Measurements from ENCODE around the gene NR2E1.

The NR2E1 gene

DNA sequence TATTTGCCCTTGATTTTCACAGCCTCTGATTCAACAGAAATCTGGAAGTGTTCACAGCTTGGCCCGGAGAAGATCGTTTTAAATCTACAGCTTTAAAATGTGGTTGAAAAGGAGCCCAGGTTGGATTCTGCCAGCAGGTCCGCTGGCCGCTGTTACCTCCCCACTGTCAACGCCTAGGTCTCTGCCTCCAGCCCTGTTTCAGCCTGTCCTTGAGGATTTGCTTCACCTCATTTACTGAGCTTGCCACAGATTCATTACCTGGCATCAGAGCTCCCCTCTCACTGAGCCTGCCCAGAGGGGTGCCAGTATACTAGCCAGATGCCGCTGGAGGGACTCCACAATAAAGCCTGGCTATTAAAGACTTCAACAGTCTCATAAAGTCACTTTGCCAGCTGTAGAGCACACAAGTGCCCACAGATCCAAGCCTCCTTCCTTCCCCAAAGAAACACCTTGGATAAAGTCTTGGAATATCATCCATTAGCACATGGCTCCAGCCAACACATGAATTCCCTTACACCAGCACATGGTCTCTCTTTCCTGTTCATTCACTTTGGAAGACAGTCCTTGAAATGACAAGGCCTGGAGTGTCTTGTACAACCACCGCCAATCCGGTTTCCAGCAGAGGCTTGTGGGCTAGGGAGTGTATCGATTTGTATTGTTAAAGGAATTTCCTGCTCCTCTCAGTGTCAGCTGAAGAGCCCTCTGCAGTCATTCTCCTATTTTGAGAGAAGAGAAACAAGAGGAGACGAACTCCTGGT, 9.5 kb upstream of the NR2E1 start:
- DNase-seq (ENCODE audit: low read depth) = no peak

DNA sequence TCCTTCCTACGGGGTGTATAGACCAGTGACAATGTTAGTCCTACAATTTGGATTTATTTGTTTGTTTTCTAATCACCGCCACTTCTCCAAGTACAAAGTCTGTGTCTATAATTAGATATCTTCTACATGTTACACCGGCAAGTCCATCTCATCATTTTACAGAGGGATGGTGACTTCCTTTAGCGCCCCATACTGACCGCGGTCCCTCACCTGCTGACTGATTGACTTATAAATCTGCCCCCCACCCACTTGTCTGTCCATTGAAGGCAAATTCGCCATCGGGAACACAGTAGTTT, 8.9 kb upstream of the NR2E1 start:
- no peak for DNase-seq (ENCODE audit: low read depth)

DNA sequence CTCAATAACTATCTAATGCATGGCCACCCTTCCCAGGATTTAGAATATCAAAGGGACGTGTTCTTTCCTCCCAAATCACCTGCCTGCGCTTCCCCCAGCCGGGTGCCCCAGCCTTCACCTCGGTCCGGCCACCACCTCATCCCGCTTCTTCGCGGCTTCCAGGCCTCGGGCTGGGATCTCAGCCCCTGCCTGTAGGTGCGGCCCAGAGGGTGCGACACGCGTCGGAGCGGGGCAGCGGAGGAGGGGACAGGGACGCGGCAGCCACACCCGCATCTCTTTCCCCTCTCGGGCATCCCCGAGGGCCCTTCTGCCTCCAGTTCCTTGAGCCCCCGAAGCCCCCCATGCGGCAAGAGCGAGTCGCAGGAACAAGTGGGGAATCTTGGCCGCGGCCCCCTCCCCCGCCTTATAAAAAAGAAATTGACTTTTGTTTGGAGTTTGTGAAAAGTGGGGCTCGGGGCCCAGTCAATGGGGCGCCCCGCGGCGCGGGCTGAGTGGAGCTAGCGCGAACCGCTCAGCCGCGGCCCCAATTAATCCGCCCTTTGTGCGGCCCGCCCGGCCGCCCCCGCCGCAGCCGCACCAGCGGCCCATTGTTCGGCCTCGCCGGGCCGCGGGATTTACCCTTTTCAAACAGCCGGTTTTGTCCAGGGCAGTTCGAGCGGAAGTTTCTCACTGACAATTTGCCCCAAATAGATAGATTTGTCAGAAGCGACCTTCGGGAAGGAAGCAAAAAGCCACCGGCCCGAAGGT, 8.4 kb upstream of the NR2E1 start:
- DNase-seq (ENCODE audit: low read depth) = no peak

DNA sequence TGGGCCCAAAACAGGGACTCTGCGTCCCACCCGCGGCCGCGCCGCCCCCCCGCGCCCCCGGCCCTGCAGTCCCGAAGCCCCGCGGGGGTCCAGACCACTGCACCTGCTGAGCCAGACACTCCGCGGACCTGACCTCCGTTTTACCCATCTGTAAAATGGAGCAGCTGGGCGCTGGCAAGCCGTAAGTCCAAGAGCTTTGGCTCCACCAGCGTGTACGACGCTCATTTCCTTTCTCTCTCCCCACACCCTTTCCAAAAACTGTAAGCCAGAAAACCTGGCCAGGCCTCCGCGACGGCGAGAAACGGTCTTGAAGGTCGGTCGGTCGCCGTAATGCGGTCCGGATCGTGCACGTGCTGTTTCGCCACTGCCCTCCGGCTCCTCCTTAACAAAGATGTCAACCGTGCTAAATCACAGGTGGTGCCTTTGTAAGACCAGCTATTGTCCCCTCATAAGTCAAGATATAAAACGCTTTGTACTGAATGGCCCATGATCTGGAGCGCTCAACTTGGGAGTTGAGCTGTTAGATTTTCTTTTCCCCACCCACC, 7.8 kb upstream of the NR2E1 start:
- DNase-seq (ENCODE audit: low read depth) = no peak

DNA sequence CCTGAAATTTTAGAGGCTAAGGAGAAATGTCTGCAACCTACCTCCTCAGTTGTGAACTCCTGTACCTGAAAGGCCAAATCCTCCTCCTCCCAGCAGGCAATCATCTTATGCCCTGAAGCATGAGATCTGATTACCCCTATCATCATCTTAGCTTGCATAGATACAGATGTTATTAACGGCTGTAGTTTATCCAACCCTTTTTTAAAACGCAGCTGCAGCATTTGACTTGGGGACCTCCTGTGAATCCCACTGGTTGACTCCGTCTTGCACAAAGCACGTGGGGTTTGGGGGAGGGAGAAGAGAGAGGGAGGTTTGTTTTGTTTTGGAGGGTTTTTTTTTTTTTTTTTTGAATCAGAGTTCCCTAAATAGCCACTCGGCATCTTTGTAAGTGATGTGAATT, 5.8 kb upstream of the NR2E1 start:
- DNase-seq (ENCODE audit: low read depth) = no peak

DNA sequence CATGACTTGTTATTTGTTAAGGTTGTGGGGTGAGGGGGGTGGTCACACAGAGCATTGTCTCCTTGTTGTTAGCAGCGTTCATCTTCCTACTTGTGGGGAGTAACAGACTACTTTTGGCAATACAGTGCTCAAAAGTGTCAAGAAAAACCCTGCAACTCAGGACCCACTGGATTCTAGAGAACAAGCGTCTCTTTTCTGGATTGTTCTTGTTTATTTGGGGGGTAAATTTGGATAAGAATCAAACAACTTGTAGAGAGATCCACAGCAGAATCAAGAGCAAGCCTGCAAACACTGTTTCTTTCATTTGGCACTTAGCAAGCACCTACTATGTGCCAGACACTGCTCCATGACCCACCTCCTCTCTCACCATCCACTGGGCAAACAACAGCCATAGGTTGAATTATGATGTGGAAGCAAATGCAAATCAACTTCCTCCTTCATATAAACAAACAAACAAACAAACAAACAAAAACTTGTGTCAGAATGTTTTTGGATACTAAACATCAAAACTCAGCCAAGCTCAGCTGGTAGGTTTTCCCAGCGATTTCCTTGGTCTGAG, 4.0 kb upstream of the NR2E1 start:
- no peak for DNase-seq (ENCODE audit: low read depth)

DNA sequence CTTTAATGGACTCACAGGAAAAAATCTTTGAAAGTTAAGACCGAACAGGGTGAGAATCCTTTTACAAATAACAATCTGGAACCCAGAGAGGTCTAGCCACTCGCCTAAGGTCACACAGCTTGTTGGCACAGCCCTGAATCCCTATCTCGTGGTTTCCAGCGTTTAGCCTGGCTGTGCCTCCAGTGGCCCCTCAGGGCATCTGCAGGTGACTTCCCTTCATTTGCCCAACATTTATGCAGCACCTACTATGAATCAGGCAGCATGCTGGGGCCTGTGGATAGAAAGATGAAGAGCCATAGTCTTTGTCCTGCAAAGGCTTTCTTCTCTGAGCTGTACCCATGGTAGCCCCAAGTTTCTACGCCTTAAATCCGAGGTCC, 2.6 kb upstream of the NR2E1 start:
- DNase-seq (ENCODE audit: low read depth) = no peak

DNA sequence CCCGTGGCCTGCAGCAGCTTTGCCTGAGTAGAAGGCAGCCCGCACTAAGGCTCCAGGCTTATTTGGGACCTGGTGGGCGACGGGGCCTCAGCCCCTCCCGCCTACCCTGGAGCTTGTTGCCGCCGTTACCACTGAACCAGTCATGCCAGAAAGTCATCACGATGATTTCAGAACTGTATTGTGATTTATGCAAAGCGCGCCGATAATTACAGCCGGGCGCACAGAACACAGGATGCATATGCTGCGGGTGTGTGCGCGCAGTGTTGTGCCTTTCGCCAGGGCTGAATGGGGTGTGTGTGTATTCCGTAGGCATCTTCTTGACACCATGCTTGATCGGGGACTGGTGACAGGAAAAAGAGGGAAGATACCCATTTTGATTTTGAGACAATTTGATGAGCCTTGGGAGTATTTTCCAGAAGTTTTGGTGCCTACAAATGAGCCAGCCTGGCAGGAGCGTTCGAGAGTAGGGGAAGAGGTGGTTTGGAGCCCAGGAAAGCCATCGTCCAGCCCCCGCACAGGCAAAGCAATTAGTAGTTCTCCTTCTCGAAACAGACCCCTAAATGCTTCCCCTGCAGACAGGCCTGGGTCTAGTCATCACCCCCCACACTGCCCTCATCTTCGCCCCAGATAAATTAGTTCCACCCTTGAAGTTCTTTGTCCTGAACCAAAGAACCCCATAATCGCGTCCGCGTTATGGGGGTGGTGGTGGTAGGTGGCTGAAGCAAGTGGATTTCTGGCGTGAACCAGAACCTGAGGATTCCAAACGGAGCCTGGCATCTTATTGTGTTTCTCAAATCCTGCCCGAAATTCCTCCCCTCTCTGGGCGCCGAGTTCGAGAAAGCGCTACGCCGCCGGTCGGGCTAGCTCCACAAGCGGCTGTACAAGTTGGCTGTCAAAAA, 1.9 kb upstream of the NR2E1 start:
- no peak for DNase-seq (ENCODE audit: low read depth)

DNA sequence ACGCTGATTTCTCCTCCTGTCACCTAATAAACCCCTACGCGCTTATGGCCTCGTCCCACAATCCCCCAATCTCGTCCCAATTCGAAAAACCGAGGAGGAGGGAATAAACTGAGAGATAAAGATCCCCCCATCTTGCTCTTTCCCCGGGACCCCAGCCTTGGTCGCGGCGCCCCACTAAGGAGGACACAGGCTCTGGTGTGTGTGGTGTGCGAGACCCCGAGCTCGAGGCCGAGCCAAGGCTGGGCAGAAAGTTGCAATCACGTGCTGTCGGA, 1.3 kb upstream of the NR2E1 start:
- DNase-seq (ENCODE audit: low read depth) = no peak

DNA sequence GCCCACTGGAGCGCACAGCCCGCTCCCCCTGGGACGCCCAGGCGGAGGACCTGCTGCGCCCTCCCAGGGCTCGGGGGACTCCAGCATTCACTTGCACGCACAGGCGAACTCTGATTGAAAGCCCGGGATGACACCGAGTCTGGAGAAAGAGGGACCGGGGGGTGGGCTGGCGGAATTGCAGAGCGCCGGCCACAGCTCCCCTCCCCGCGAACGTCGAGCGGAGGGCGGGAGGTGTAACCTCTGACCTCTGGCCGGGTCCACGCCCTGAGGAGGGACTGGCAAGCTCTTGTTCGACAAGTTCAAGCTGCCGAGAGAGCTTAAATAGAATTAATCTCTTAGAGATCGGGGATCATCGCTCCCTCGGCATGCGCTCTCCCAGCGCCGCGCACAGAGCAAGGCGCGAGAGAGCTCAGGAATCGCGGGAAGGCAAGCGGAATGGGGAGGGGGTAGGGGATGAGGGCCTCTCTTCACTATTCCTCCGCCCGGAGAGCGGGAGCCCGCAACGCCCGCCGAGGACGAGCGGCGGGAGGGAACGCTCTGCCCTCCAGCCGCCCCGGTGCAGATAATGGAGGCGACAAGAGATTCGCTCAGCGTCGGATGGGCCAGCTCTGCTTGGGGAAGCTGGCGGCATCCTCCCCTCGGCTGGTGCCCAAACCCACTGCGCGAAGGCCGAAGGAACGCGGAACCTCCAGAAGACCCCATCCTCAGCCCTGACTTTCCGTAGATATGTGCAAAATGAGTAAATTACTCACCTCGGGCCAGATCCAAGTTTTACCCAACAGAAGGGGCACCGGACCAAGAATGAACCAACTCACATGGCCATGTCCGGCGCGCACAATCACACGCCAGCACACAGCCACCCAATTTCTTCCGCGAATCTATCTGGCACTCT, 761 bp upstream of the NR2E1 start:
- DNase-seq (ENCODE audit: low read depth) = no peak

DNA sequence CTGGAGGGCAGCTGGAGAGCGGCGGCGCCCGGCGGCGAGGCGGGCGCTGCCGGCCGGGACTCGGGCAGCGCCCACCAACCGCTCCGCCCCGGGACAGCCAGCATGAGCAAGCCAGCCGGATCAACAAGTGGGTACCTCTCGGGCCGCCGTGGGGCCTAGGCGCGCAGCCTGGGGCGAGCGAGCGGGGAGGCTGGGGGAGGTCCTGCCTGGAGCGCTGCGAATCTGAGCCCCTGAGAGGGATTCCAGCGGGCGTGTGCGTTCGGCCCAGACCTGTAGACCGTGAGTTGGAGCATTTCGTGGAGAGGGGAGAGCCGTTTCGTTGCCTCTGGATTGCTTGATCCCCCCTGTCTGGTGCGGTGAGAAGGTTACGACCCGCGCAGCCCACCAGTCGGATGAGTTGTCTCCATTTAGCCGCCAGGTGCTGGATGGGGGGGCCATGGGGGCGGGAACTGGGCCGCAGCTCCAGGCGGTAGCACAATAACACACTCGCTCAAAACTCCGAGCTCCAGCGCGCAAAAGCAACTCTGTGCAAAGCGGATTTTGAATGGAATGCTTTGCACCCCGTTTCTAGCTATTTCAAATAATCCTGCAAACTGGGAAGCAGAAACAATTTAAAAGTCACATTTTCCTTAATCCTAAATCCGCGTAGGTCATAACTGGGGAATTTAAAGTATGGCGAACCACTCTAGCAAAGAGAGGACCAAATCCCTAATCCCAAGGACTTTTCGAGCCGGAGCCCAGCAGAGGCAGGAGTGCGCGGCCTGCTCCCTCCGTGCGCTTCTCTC, 1.0 kb downstream of the NR2E1 start:
- no peak for DNase-seq (ENCODE audit: low read depth)

DNA sequence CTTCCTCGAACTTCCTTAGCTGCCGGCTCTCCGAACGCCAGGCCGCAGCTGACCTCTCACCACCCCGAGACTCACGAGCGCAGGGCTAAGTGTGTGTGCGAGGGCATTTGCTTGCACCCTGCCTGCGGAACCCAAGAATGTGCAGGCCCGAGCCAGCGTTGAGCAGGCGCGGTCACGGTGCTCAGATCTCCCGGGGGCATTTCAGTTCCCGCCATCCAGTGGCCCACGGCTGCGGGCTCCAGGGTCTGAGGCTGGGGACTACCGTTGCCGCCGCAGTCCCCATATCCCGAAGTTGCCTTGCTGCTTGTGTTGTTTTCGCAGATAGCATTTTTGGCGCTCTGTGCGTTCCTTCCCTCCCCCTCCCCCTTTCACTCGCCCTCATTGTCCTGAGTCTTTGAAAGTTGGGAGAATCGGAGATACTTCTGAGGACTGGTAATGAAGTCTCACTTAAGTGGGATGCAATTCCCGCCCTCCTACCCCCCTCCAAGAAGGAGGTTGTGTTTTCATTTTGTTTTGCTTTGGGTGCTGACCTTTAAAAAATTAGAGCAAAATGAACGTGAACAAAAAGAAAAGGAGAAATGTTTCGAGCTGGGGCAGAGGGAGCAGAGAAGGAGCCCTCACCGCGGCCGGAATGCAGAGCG, 1.7 kb downstream of the NR2E1 start:
- no peak for DNase-seq (ENCODE audit: low read depth)

DNA sequence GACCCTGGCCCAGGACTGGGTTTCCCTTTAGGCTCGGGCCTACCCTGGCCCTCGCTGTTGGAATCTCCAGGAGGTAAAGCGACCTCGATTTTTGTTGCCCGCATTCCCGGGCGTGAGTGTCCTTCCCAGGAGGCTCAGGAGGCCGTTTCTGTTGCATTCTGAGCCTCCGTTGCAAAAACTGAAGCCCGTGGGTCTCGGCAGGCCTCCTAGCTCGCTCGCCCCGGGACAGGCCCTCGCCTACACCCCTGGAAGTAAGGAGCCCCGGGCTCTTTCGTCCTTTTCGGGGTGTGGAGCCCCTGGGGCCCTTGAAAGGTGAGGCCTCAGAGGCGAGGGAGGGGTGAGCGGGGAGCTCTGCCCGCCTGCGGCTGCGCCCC, 2.3 kb downstream of the NR2E1 start:
- DNase-seq (ENCODE audit: low read depth) = no peak

DNA sequence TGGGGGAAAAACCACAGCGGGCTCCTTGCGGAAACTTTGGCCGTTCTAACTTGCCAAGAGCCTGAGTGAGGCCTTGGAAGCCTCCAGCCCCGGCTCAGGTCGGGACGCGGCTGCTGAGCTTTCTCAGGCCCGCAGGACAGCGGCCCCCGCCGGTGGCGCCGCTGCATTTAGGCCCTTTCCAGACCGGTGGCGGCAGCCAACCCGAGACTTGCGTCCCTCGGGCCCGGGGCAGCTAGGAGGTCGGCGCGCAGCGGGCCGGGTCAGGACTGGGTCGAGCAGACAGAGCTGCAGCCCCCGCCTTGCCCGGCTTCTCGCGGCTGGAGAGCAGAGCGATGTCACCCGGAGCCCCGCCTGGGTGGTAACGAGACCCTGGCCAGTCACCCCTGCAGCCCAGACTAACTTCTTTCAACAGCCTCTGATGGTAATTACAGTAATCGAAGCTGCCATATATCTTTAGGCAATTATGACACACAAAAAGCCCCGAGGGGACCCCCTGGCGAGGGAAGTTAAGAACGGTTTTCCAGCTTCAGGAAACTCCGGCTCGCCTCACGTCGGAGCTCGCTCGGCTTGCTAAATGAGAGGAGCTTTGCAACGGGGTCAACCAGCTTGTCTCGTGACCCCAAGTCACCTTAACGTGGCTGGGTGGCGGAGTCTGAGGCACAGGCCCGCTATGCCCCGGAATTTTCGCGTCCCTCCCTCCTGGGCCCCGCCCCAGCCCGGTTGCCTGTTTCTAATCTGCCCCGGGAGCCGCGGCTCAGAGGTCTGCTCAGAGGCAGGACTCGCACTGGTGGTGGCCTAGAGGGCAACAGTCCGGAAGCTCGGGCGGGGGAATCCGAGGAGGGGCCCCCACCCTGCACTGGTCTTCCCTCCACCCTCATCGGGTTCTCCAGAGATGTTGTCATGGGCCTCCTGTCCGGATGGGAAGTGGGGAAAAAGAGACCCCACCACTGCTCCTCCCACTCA, 3.0 kb downstream of the NR2E1 start:
- DNase-seq (ENCODE audit: low read depth) = no peak

DNA sequence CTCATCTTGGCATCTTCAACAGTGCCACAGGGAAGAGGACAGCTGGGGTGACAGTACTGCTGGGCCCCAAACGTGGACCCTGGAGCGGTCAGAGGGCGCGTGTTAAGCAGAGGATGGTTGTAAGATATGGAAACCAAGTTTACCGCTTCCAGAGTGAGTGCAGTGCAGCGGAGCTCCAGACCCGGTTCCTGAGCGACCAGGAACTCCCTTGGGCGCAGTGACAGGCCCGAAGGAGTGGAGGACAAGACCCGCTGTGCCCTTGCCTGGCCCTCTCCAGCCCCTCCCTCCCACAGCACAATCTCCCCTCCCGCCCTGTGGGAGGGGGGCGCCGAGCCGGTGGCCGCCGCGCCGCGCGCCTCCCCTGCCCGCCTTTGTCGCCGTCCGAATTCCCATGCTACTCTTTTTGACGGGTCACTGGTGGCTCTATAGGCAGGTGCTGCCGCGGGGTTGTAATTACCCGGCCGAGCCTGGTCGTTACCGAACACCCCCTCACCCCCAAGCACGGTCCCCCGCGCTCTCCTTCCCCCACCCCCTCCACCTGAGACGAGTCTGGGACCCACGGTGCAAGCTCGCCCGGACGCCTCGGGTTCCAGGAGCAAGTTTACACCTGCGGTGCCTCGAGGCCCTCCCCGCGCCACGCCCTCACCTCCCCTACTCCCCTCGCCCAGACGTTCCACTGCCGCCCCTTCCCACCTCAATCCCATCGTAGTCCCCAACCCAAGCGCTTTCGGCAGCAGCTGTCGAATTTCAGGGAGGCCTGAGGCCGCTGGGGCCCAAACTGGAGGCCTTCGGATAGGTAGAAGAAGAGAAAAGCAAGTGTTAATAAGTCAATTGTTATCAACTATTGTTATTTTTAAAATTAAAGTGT, 3.9 kb downstream of the NR2E1 start:
- no peak for DNase-seq (ENCODE audit: low read depth)

DNA sequence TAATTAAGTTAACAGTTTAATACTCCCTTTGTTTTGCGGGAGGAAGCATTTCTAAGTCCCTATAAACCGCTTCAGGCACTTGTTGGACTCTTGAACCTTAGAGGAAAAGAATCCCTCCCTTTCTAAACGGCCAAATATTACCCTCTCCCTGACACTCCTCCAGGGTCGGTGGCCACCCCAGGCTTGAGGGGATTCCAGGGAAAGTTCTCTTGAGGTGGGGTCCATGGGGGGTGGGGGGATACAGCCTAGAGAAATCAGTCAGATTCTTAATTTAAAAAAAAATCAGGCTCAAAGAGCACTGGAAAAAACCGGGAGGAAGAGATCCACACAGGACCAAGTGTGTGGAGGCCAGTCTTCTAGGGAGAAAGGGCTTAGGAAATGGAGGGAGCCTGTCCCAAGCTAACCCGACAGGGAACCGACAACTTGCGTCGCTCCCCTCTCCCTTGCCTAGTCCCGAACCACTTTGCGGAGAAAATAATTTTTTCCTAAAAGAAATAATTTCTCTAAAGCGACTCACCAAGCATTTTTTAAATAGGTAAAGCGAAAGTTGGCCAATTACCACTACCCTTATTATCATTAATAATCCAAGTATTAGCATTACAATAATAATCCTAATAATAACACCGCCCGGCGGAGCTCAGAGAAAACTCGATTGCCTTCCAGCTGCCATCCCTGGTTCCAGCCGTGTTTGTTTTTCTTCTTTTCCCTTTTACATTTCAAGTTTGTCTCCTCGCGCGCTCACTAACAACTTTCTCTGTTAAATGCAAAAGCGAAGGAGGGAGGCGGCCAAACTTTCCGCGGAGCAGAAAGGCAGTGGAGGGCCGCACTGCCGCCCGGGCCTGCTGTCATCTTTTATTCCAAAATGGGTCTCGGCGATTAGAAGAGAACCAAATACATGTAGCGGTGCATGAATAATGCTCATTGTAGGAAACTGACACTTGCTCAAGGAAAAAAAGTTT, 4.8 kb downstream of the NR2E1 start:
- DNase-seq (ENCODE audit: low read depth) = no peak

DNA sequence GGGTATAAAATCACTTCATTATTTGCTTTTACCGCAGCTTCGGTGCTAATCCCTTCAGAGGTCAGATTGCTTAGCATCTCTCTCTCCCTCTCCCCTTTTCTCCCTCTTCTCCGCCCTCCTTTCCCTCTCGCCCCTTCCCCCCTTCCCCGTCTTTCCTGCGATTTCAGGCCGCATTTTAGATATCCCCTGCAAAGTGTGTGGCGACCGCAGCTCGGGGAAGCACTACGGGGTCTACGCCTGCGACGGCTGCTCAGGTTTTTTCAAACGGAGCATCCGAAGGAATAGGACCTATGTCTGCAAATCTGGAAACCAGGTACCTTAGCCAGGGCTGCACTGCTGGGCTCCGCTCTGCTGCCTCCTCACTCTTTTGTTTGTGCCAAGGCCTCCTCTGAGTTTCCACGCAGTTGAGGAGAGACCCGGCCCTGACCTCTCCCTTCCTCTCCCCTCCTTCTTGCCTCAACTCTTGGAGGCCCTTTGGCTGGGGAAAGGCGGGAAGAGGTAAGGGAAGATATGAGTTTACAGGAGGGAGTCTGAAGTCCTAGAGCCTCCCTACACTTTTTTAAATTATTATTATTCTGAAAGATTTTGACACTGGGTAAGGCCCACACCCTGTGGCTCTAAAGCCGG, 5.6 kb downstream of the NR2E1 start:
- DNase-seq (ENCODE audit: low read depth) = no peak

All from fibroblast of the conjunctiva (primary cell).